HG03060 (cell line): ENCODE measurements around the gene NEK11.

ENCODE experiments used
- ATAC-seq: cut with Tn5 transposase; IDR thresholded peaks from one replicate; pipeline ENCODE4 v1.9.1; 2021; ENCODE audit warnings: low read depth, moderate number of reproducible peaks; ENCODE audit not compliant: unreplicated experiment

Gene NEK11

GRCh38 chr3:131218196-131218595, 191.5 kb downstream of the NEK11 start:
- ATAC-seq, result no peak

GRCh38 chr3:131221731-131222130, 195.1 kb downstream of the NEK11 start:
- ATAC-seq, result no peak

DNA sequence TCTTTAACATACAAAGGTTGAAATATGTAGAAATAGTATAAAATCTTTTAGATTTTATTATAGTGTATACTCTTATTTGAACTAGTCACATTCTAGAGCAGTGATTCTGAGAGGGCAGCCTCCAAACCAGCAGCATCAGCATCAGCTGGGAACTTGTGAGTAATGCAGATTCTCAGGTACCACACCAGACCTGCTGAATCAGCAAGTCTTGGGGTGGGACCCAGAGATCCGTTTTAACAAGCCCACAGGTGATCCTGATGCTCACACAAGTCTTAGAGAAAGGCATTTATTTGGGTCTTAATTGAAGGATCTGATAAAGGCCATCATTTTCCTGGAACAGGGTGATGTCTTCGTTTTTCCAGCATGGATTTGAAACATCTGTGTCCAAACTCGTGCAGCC, 195.9 kb downstream of the NEK11 start:
- no peak for ATAC-seq

GRCh38 chr3:131223373-131224289, 197.0 kb downstream of the NEK11 start:
- ATAC-seq, result no peak

DNA sequence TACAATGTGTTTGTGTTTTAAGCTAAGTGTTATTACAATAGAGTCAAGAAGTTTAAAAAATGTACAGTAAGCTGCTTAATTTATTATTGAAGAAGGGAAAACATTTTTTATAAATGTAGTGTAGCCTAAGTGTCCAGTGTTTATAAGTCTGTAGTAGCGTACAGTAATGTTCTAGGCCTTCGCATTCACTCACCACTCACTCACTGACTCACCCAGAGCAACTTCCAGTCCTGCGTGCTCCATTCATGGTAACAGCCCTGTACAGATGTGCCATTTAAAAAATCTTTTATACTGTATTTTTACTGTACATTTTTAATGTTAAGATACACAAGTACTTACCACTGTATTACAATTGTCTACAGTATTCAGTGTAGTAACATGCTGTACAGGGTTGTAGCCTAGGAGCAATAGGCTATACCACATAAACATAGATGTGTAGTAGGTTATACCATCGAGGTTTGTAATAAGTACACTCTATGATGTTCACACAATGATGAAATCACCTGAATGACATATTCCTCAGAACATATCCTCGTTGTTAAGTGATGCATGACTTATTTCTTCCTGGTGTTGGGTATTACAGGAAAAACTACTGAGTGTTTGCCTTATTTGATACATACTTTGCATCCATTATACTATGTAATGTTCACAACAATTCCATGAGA, 198.3 kb downstream of the NEK11 start:
- no peak for ATAC-seq

GRCh38 chr3:131228522-131228921, 201.8 kb downstream of the NEK11 start:
- ATAC-seq, result no peak

DNA sequence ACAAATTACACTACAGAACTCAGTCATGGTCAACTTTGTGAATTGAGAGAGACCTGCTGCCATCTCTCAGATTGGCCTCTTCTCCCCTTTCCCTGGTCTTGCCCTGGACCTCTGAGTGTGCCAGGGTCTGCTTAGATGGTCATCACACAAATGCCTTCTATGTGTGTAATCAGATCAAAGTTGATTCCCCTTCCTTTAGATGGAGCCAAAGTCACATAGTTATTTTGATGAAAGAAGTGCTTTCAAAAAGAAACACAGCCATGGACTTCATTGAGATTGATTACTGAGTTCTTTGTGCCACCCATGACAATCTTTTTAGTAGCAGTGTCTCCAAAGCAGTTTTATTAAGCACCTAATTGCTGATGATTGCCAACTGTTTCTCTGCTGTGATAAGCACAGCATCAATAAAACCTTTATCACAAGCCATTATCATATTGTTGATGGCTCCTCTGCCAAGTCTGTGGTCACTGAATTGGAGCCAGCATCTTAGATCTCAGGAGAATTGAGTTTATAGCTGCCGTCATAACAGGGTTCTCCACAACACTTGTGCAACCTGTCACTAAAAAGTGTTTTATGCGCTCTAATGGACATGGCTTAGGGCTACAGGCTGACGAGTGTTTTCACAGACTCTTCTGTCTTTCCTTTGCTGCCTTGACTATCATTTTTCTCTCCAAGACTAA, 205.2 kb downstream of the NEK11 start:
- no peak for ATAC-seq

GRCh38 chr3:131232711-131233267, 206.1 kb downstream of the NEK11 start:
- no peak for ATAC-seq

- ATAC-seq, result no peak
Measured at GRCh38 chr3:131233900-131234668, 207.4 kb downstream of the NEK11 start.

DNA sequence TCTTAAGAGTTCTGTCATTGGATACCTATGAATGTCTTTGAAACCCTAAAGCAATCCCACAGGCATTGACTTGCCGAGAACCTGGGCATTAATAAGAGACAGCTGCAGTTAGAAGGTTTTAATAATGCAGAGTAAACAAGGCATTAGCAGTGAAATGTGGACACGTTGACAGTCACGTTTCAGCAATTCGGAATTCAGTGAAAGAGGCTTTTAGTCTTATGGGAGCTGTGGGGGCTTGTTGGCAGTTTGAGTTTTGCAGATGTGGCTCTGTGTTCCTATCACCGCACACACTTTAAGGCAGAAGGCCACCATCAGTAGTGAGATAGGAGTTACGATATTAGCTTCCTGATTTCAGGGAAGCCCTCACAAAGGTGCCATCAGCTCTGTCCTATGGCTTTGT, 209.7 kb downstream of the NEK11 start:
- no peak for ATAC-seq

GRCh38 chr3:131238496-131238895, 211.8 kb downstream of the NEK11 start:
- no peak for ATAC-seq

DNA sequence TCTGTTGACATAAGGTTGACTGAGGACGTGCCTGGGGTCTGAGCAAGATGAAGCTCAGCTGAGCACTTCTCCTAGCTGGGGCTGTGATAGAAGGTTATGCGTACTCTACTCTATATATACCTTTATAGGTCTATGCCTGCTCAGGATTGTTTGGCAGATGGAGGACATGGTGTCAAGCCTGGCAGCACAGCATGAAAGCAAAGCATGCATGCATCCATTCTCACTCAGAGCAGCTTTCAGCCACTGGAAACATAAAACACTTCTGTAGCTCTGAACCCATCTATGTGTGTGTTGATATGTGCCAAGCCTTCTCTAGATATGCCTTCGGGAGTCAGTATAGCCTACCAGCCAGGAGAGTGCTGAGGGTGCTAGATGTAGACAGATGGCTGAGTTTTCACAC, 212.6 kb downstream of the NEK11 start:
- ATAC-seq, result no peak

DNA sequence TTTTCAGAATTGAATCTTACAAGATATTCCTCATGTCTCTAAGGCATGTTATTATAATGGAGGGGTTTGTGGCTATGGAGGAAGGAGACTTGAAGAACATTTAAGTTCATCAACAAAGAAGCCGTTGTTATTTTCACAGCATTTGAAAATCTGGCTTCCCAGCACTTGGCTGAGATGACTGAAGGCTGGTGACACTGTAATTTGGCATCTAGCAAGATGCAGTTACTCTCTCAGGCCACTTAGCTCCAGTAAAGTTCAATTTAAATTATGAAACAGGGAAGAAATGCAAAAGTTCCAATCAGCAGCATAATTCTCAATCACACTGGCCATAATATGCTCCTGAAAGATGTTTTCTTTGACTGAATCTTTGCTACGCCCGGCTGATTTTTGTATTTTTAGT, 215.5 kb downstream of the NEK11 start:
- no peak for ATAC-seq

- ATAC-seq, result no peak
Measured at GRCh38 chr3:131250466-131250865, 223.8 kb downstream of the NEK11 start.

GRCh38 chr3:131260525-131260924, 233.8 kb downstream of the NEK11 start:
- ATAC-seq, result no peak

GRCh38 chr3:131261104-131261503, 234.4 kb downstream of the NEK11 start:
- no peak for ATAC-seq

DNA sequence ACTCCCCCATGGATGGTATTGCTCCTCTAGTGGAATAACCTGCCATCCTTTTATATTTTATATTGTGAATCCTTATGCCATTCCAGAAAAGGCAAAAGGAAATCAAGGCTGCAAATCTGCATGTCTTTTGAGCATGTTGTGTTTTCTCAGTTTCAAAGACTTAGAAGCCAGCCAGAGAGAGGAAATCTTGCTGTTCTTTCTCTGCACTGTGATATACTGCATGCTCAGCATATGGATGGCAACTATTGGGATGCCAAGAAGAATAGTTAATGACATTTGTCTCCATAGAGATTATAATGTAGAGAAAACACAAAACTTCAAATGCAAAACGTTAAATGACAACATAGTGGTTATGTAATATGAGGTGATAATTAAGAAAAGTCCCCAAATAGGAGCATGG, 248.9 kb downstream of the NEK11 start:
- ATAC-seq, result no peak

DNA sequence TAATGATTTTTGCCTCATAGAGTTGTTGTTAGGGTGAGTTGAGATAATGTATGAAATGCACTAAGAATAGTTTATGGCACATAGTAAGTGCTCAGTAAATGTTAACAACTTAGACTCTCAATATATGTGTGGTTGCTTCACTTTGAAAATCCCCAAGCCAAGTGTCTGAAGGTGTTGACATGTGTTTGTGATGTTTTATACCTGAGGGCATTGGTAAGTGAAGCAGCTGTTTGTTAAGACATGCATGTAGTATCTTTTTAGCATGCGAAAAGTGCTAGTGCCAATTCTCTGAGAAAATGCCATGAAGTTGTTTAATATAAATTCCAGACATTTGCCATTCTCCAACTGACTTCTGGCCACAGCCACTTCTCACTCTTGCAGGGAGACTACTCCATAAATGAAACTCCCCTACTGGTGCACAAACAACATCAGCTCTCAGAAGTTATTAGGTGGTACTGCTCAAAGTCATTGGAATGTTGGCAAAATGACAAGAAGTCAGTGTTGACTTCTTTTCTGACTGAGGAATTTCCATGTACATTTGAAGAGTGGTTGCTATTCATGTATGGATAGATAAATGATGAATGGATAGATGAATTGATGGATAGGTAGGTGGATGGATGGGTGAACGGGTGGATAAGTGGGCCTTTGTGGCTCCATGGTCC, 251.3 kb downstream of the NEK11 start:
- ATAC-seq, result no peak

- ATAC-seq, result no peak
Measured at GRCh38 chr3:131279577-131279976, 252.9 kb downstream of the NEK11 start.

DNA sequence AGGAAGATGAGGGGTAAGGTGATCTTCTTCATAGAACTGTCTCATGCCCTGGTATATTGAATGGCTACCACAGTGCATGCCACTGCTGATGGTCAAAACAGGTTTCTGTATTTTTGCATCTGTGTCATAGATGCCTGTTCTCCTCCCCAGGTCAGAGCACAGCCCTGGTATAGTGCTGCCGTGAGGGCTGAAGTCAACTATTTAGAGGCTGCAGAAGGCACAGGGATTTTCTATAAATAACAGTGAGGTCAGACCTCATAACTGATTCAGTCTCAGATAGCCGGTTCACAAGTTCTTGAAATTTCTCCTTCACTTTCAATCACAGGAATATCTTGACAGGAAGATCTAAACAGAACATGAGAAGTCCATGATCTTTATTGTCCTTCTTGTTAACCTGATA, 255.7 kb downstream of the NEK11 start:
- ATAC-seq, result no peak
